ENCODE data around the gene PSRC1. TPM values are rescaled to one million over a fixed set of nuclear protein-coding genes. Genes with fewer than 3 reads are reported as not detected.

PSRC1 gene
- total RNA-seq = 27.4 and 29.5 TPM in 2 replicates

GRCh38 chr1:109282952-109283747 lies at the start of gene PSRC1:
Gene PSRC1 (minus strand): TSS chr1:109283145.

DNA sequence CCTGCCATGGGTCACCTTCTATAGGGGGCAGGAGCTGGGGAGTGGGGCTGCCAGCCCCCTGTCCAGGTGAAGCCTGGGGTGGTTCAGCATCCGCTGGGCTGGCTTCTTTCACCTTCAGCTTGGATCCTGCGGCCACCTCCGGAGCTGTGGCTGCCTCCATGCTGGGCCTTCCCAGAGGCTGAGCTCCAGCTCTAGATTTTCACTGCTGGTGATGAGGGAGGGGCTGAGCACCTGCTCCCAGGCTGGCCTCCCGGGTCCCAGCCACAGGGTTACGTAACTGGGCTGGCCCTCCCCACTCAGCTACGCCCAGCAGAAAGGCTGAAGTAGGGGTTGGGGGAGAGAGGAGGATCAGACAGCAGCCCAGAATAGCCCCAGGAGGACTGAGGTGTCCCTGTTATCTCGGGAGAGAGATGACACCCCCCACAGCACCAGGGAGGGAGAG lies 23.9 kb upstream of the PSRC1 start, which contains the start of gene MYBPHL:
Gene MYBPHL (minus strand): TSS at position 180 of the 442 bp plus-strand sequence. CDS start 20 bp downstream, at position 160.

DNA sequence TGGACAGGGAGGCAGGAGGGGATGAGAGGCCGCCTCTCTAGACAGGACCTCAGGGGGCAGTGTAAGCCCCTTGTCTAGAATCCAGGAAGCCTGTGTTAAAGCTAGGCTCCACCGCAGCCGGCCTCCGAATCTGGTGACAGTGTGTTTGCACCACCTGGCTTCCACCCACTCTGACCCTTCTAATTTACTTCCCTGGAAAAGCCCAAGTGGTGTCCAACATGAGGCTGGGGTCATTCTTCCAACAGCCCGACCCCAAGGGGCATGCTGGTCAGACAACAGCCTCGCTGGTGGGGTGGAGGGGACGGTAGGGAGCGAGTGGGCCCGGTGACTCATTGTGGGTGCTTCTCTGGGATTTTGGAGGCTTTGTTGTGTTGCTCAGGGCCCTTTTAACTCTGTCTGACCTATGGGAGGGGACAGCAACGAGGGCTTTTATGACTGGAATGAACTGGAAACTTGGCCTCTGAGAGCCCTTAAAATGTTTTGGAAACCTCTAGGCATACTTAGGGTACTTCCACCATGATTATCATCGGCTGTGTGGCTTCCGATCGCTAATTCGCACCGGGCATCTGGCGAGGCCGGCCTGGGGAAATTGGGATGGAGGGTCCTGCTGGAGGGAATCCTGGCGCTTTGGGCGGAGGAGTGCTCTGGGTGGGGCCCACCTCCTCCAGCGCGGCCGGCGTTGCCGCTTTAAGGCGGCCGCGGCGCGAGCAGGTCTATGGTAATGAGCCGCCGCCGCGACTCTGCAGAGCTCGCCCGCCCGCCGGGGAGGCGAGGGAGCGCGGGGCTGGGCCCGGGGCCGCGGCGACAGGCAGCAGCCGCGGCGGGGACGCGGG lies 33.9 kb downstream of the PSRC1 start, which contains the start of gene CELSR2:
Gene CELSR2 (plus strand): TSS at position 743 of the 833 bp plus-strand sequence. CDS start 541 bp downstream, outside the sequence.

Other genes starting within 250 kb of the PSRC1 start
- gene WDR47, start 241.0 kb downstream of the PSRC1 start, total RNA-seq = 12.4 and 16.2 TPM in 2 replicates
- 39.3 and 56.4 TPM in 2 replicates for gene TAF13, start 207.1 kb downstream of the PSRC1 start, total RNA-seq
- 14.2 TPM in 2 replicates for gene TMEM167B, start 192.4 kb downstream of the PSRC1 start, total RNA-seq
- 0.23 and 0.42 TPM in 2 replicates for gene ELAPOR1, start 169.0 kb downstream of the PSRC1 start, total RNA-seq
- gene SARS1, start 69.2 kb downstream of the PSRC1 start, total RNA-seq = 208 and 217 TPM in 2 replicates
- gene CELSR2, start 33.6 kb downstream of the PSRC1 start, total RNA-seq = 41.3 and 56.1 TPM in 2 replicates
- 2.7 TPM in 1 of 2 replicates, not detected in the other for gene MYBPHL, start 23.9 kb upstream of the PSRC1 start, total RNA-seq
- 17.7 and 22.0 TPM in 2 replicates for gene SORT1, start 114.8 kb upstream of the PSRC1 start, total RNA-seq
- 42.0 and 70.3 TPM in 2 replicates for gene PSMA5, start 143.3 kb upstream of the PSRC1 start, total RNA-seq
- gene SYPL2, start 183.4 kb upstream of the PSRC1 start, total RNA-seq = not detected in 2 replicates
- gene ATXN7L2, start 200.8 kb upstream of the PSRC1 start, total RNA-seq = 3.2 and 4.6 TPM in 2 replicates
- 3.7 and 10.0 TPM in 2 replicates for gene CYB561D1, start 210.9 kb upstream of the PSRC1 start, total RNA-seq
- gene AMIGO1, start 226.6 kb upstream of the PSRC1 start, total RNA-seq = 0.19 and 0.56 TPM in 2 replicates